DOHH2 (cell line): Measurements from ENCODE around the gene CRADD.

Source experiments
- H3F3A ChIP-seq: fragments of 200-600 bp; sonication (generic), shearing (Covaris generic); 2 replicates; pipeline ENCODE4 v1.6.0; 2016; ENCODE audit warnings: antibody characterized with exemption, mild to moderate bottlenecking; ENCODE audit not compliant: control insufficient read depth, insufficient read depth
- H3K27ac ChIP-seq: fragments of 200-600 bp; sonication (generic); 2 replicates; pipeline ENCODE4 v1.5.1; 2014; ENCODE audit warnings: low read depth, mild to moderate bottlenecking, low read length, moderate library complexity
- H3K27me3 ChIP-seq: fragments of 200-600 bp; sonication (generic); 2 replicates; pipeline ENCODE4 v1.6.1; 2014; ENCODE audit warnings: mild to moderate bottlenecking, low read length, mixed read lengths; ENCODE audit not compliant: control insufficient read depth
- H3K36me3 ChIP-seq: fragments of 200-600 bp; sonication (generic); 2 replicates; pipeline ENCODE4 v1.6.1; 2014; ENCODE audit warnings: mild to moderate bottlenecking, low read length, moderate library complexity, mixed read lengths; ENCODE audit not compliant: control insufficient read depth
- H3K4me1 ChIP-seq: fragments of 200-600 bp; sonication (generic); 2 replicates; pipeline ENCODE4 v1.6.1; 2014; ENCODE audit warnings: mild to moderate bottlenecking, low read length, mixed read lengths; ENCODE audit not compliant: control insufficient read depth
- H3K4me2 ChIP-seq: fragments of 200-600 bp; sonication (generic); 2 replicates; pipeline ENCODE4 v1.6.0; 2014; ENCODE audit warnings: mild to moderate bottlenecking, low read length, moderate library complexity
- H3K4me3 ChIP-seq: fragments of 200-600 bp; sonication (generic); 2 replicates; pipeline ENCODE4 v1.5.1; 2014; ENCODE audit warnings: mild to moderate bottlenecking, low read length, mixed read lengths
- H3K79me2 ChIP-seq: fragments of 200-600 bp; sonication (generic); 2 replicates; pipeline ENCODE4 v1.6.1; 2014; ENCODE audit warnings: mild to moderate bottlenecking, low read length, mixed read lengths; ENCODE audit not compliant: control insufficient read depth
- H3K9me2 ChIP-seq: fragments of 200-600 bp; sonication (generic); replicated peaks from 2 replicates; pipeline ENCODE4 v1.6.1; 2014; ENCODE audit warnings: mild to moderate bottlenecking, low read length, mixed read lengths; ENCODE audit not compliant: control insufficient read depth
- H3K9me3 ChIP-seq: fragments of 200-600 bp; sonication (generic); 2 replicates; pipeline ENCODE4 v1.6.1; 2014; ENCODE audit warnings: antibody characterized with exemption, low read length, mixed read lengths; ENCODE audit not compliant: control insufficient read depth, insufficient read depth
- H4K20me1 ChIP-seq: fragments of 200-600 bp; sonication (generic); 2 replicates; pipeline ENCODE4 v1.6.0; 2014; ENCODE audit warnings: low read depth, mild to moderate bottlenecking, antibody characterized with exemption, low read length, moderate library complexity; ENCODE audit not compliant: control insufficient read depth, insufficient read depth
- EZH2phosphoT487 ChIP-seq: fragments of 200-600 bp; sonication (generic); IDR thresholded peaks from 2 replicates; pipeline ENCODE4 v1.6.1; 2017; ENCODE audit warnings: borderline replicate concordance, mild to moderate bottlenecking, antibody characterized with exemption, low read length, moderate library complexity, mixed read lengths
- TF ChIP-seq, protein P1 (sequence below): fragments of 200-600 bp; sonication (generic); IDR thresholded peaks from one replicate; pipeline ENCODE4 v1.5.1; 2014; ENCODE audit warnings: antibody characterized with exemption, mild to moderate bottlenecking, low read depth, low read length; ENCODE audit not compliant: poor library complexity, severe bottlenecking

The CRADD gene

DNA sequence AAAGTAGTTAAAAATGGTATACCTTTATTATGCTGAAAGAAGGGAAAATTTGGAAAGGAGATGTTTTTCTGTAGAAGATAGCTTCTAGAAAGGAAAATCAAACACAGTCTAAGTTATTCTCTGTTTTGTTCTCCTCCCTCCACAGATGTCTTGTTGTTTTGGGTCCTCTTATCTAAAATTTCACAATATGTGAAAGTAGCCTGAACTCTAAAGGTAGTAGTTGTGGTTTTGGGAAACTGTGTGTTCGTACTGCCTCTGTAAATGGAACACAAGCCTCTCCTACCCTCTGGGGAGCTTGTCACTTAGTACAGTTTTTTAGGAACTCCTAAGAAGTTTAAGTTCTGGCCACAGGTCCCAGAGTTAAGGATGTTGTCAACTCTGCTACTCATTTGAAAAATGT lies 112.6 kb downstream of the CRADD start:
- no peaks in the 10 kb centered on the region for H3F3A ChIP-seq
- no peaks in the 10 kb centered on the region for H4K20me1 ChIP-seq
- no peak overlapping the region for H3K27ac ChIP-seq
- H3K4me1 ChIP-seq = peaks cover 10% of the 10 kb centered on the region
- no peaks in the 10 kb centered on the region for H3K9me3 ChIP-seq
- no peaks in the 10 kb centered on the region for H3K27me3 ChIP-seq
- no peak overlapping the region for H3K4me3 ChIP-seq
- TF ChIP-seq, protein P1, sequence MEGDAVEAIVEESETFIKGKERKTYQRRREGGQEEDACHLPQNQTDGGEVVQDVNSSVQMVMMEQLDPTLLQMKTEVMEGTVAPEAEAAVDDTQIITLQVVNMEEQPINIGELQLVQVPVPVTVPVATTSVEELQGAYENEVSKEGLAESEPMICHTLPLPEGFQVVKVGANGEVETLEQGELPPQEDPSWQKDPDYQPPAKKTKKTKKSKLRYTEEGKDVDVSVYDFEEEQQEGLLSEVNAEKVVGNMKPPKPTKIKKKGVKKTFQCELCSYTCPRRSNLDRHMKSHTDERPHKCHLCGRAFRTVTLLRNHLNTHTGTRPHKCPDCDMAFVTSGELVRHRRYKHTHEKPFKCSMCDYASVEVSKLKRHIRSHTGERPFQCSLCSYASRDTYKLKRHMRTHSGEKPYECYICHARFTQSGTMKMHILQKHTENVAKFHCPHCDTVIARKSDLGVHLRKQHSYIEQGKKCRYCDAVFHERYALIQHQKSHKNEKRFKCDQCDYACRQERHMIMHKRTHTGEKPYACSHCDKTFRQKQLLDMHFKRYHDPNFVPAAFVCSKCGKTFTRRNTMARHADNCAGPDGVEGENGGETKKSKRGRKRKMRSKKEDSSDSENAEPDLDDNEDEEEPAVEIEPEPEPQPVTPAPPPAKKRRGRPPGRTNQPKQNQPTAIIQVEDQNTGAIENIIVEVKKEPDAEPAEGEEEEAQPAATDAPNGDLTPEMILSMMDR = no peak
- no peak for TF ChIP-seq EZH2phosphoT487
- no peaks in the 10 kb centered on the region for H3K36me3 ChIP-seq
- H3K4me2 ChIP-seq = no peak overlapping the region
- H3K79me2 ChIP-seq = no peaks in the 10 kb centered on the region
- no peaks in the 10 kb centered on the region for H3K9me2 ChIP-seq

DNA sequence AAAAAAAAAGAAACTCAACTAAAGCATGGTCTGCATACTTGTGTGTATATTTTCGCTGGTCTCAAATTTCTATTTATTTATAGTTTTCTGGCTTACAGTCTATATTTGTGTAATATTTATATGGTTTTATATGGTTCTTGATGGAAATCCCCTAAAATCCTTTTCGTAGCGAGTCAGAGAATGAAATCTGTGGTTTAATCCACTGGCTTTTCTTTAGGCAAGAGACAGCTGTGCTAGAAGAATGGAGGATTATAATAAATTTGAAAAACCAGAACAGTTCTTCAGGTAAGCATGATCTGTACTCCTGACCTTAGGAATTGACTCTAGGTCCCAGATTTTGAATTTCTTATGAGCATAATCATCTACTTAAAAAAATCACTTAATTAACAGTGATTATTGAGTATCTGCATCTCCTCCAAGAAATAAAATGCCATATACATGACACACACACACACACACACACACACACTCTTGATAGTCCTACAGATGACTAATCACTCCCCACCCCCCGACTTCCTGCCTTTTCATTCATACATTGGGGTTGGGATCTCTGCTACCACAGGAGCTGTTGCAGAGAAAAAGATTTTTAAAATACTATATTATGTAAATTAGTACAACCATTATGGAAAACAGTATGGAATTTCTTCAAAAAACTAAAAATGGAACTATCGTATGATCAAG lies 113.4 kb downstream of the CRADD start:
- no peaks in the 10 kb centered on the region for H3F3A ChIP-seq
- no peaks in the 10 kb centered on the region for H3K27me3 ChIP-seq
- H3K4me3 ChIP-seq = no peak overlapping the region
- no peak overlapping the region for H3K27ac ChIP-seq
- no peaks in the 10 kb centered on the region for H3K9me2 ChIP-seq
- no peak overlapping the region for H3K4me2 ChIP-seq
- H4K20me1 ChIP-seq = no peaks in the 10 kb centered on the region
- no peaks in the 10 kb centered on the region for H3K36me3 ChIP-seq
- TF ChIP-seq EZH2phosphoT487 = no peak
- TF ChIP-seq, protein P1 = no peak
- no peaks in the 10 kb centered on the region for H3K9me3 ChIP-seq
- H3K4me1 ChIP-seq = peaks cover 10% of the 10 kb centered on the region
- H3K79me2 ChIP-seq = no peaks in the 10 kb centered on the region

DNA sequence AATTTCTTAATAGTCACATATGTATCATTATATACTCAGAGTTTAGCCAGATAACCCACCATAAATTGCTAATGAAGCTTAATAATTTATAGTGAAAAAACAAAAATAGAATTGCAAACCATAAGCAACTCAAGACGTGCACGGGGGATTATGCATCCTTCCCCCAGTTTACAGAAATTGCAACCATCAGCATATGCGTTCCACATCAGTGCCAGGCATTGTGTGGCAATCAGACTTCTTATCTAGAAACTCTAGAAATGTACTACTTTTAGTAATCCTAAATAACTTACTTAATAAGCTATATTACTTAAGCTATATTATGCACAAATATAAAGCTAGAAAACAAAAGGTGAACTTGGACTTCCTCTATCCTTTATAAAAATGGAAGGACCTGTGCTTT lies 115.8 kb downstream of the CRADD start:
- H4K20me1 ChIP-seq = no peaks in the 10 kb centered on the region
- H3K4me1 ChIP-seq = peaks cover 10% of the 10 kb centered on the region
- no peaks in the 10 kb centered on the region for H3K36me3 ChIP-seq
- no peak overlapping the region for H3K4me3 ChIP-seq
- H3K9me3 ChIP-seq = no peaks in the 10 kb centered on the region
- H3K27me3 ChIP-seq = no peaks in the 10 kb centered on the region
- H3K9me2 ChIP-seq = no peaks in the 10 kb centered on the region
- no peaks in the 10 kb centered on the region for H3F3A ChIP-seq
- no peak for TF ChIP-seq EZH2phosphoT487
- TF ChIP-seq, protein P1 = no peak
- no peak overlapping the region for H3K4me2 ChIP-seq
- H3K79me2 ChIP-seq = no peaks in the 10 kb centered on the region
- H3K27ac ChIP-seq = no peak overlapping the region
